Esophagus squamous epithelium (tissue), 5 donors: ENCODE measurements around the gene ARNT2. TPM values are rescaled to one million over a fixed set of nuclear protein-coding genes. Genes with fewer than 3 reads are reported as not detected.

Experiments
- DNase-seq: peaks from one replicate; lab custom pipeline; 2025; lab: John Stamatoyannopoulos, UW
- H3K27ac ChIP-seq, 4 donors: fragments of 200-600 bp; sonication (generic); one replicate each; pipeline ENCODE4 v1.5.1; 2016 to 2019; ENCODE audit warnings: mild to moderate bottlenecking in 1 of 4
- H3K27me3 ChIP-seq, 4 donors: fragments of 200-600 bp; sonication (generic); 1 replicate in 3 of 4; 2 replicates in 1 of 4; pipeline versions ENCODE4 v1.5.1 to v1.6.0; 2017 to 2021; ENCODE audit warnings: antibody characterized with exemption in 1 of 4
- H3K36me3 ChIP-seq, 3 donors: fragments of 200-600 bp; sonication (generic); one replicate each; pipeline ENCODE4 v1.5.1; 2016 to 2019
- H3K4me1 ChIP-seq, 3 donors: fragments of 200-600 bp; sonication (generic); one replicate each; pipeline ENCODE4 v1.5.1; 2017 to 2019
- H3K4me3 ChIP-seq, 4 donors: fragments of 200-600 bp; sonication (generic); 1 replicate in 3 of 4; 2 replicates in 1 of 4; pipeline ENCODE4 v1.5.1; 2016 to 2019; ENCODE audit warnings: mild to moderate bottlenecking in 2 of 4, moderate library complexity in 1 of 4
- H3K9me3 ChIP-seq, 3 donors: fragments of 200-600 bp; sonication (generic); one replicate each; pipeline ENCODE4 v1.5.1; 2016 to 2019
- POLR2A ChIP-seq, 4 donors: fragments of 450-650 bp; IDR thresholded peaks; one replicate each; pipeline ENCODE4 v1.6.1; 2017; ENCODE audit warnings: antibody characterized with exemption in 4 of 4, mild to moderate bottlenecking in 4 of 4, moderate library complexity in 3 of 4
- WGBS, 2 donors: methylation state at CpG; one replicate each; pipeline ENCODE4 v1.1.5; 2018; 5-methylcytosine and 5-hydroxymethylcytosine counted together
- intact Hi-C: fragments of 100-400 bp; cut with DNase I; formaldehyde crosslinking; loops from one replicate; pipeline ENCODE4 v1.15.0; 2022
- total RNA-seq, 4 donors: library from RNA; depleted of rRNA; stranded (reverse); fragments of >200 nt; gene quantifications; one replicate each; pipeline ENCODE4 v1.1.0, GENCODE V29; 2016
- TF ChIP-seq, protein P1 (sequence below), 6 experiments: fragments of 450-650 bp in 4 of 6; fragments of 200-600 bp in 2 of 6; sonication (generic) in 2 of 6; IDR thresholded peaks; one replicate each; pipeline ENCODE4 v1.5.1; 2016 to 2019; ENCODE audit warnings: antibody characterized with exemption in 6 of 6, mild to moderate bottlenecking in 4 of 6, moderate library complexity in 4 of 6
- donor health status: DM: yes; HTN: yes; CAD: no.

The ARNT2 gene
- total RNA-seq, 4 donors from 2014 or later: 0.15 to 5.7 (median 1.7) TPM

DNA sequence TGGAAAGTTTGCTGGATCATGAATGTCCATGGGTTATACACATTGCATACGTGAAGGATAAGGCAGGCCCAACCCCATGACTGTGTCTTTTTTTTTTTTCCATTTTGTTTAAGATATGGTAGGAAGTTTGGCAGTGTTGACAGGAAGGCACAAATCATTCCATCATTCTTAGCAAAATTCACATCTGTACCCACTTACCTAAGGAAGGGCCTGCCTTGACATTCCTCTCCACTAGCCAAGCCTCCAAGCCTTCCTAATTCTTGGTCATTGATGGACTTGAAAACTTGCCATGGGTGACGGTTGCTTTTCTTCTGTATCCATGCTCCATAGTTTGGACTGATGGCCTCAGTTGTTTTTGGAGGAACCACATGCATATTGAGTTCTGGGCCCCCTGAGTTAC lies 54.4 kb downstream of the ARNT2 start:
- Histone ChIP-seq H3K4me1 (peaks cover 0 to 12% (median 10%) of the 10 kb centered on the region in 3 donors), H3K27ac (no peak overlapping the region), H3K36me3 (no peaks in the 10 kb centered on the region), H3K27me3 (peaks cover 0 to 11% (median 0%) of the 10 kb centered on the region in 4 donors), H3K9me3 (no peaks in the 10 kb centered on the region), H3K4me3 (no peak overlapping the region)
- no peak for TF ChIP-seq POLR2A (IDR thresholded peaks at IDR 0.05)
- TF ChIP-seq, protein P1, sequence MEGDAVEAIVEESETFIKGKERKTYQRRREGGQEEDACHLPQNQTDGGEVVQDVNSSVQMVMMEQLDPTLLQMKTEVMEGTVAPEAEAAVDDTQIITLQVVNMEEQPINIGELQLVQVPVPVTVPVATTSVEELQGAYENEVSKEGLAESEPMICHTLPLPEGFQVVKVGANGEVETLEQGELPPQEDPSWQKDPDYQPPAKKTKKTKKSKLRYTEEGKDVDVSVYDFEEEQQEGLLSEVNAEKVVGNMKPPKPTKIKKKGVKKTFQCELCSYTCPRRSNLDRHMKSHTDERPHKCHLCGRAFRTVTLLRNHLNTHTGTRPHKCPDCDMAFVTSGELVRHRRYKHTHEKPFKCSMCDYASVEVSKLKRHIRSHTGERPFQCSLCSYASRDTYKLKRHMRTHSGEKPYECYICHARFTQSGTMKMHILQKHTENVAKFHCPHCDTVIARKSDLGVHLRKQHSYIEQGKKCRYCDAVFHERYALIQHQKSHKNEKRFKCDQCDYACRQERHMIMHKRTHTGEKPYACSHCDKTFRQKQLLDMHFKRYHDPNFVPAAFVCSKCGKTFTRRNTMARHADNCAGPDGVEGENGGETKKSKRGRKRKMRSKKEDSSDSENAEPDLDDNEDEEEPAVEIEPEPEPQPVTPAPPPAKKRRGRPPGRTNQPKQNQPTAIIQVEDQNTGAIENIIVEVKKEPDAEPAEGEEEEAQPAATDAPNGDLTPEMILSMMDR (IDR thresholded peaks at IDR 0.05): no peak
- intact Hi-C loops: loop anchor here (5.0 to 10.0 kb wide), 2 partner anchors 314 to 516 kb away; no protein-coding TSS in a partner anchor
- 80 to 88% methylated on average over 2 of the region's 2 CpGs for WGBS, 2 donors
- no peak for DNase-seq

DNA sequence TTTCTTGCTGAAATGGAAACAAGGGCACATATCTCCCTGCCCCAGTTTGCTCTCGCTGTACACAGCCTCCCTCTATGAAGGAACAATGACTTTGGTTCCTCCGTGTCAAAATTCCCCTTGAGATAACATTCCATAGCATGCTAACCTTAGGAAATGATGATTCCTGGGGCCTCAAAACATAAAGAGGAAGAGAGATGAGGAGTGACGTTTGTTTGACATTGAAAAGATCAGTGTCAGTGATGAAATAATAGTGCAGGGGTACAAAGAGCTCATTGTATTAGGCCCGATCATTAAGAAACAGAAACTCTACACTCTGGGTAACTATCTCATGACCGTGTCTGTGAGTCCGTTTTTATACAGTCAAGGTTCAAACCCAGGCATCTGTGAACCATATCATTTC lies 55.2 kb downstream of the ARNT2 start:
- no peak overlapping the region for H3K27ac ChIP-seq
- intact Hi-C loops: loop anchor here (5.0 to 10.0 kb wide), 2 partner anchors 313 to 515 kb away; no protein-coding TSS in a partner anchor

DNA sequence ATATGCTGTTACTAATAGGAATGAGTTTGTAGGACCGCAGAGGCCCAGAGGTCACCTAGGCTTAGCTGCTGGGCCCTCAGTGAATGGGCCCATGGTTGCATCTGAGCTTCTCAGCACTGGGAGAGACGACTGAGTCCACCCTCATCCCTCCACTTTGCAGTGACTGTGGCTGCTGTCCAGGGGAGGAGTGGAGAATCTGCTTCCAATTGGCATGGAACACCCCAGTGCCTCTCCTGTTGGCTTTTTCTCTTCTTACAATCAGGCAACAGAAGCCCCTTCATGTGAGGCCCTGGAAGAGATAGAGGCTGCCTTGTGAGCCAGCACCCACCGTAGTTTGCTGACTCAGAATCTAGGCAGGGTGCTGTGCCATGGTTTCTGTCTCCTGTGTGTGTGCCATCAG lies 55.6 kb downstream of the ARNT2 start:
- no peak for TF ChIP-seq POLR2A (IDR thresholded peaks at IDR 0.05)
- TF ChIP-seq, protein P1 (IDR thresholded peaks at IDR 0.05): no peak
- no peak for DNase-seq
- no peaks in the 10 kb centered on the region for H3K36me3 ChIP-seq
- no peak overlapping the region for H3K4me3 ChIP-seq
- H3K27me3 ChIP-seq: peaks cover 0 to 11% (median 0%) of the 10 kb centered on the region in 4 donors
- H3K27ac ChIP-seq: no peak overlapping the region
- peaks cover 0 to 12% (median 10%) of the 10 kb centered on the region in 3 donors for H3K4me1 ChIP-seq
- intact Hi-C loops: loop anchor here (5.0 to 10.0 kb wide), 3 partner anchors 105 to 515 kb away; no protein-coding TSS in a partner anchor
- 68 to 86% methylated on average over 3 of the region's 3 CpGs for WGBS, 2 donors
- H3K9me3 ChIP-seq: no peaks in the 10 kb centered on the region

More for the DNA sequence above, 55.2 kb downstream of the ARNT2 start:
- H3K9me3 ChIP-seq: no peaks in the 10 kb centered on the region
- H3K27me3 ChIP-seq: peaks cover 0 to 11% (median 0%) of the 10 kb centered on the region in 4 donors
- no peak overlapping the region for H3K4me3 ChIP-seq
- H3K4me1 ChIP-seq: peaks cover 0 to 12% (median 10%) of the 10 kb centered on the region in 3 donors
- TF ChIP-seq, protein P1 (IDR thresholded peaks at IDR 0.05): no peak
- H3K36me3 ChIP-seq: no peaks in the 10 kb centered on the region
- 47 to 68% methylated on average over 6 of the region's 6 CpGs for WGBS, 2 donors
- no peak for DNase-seq

DNA sequence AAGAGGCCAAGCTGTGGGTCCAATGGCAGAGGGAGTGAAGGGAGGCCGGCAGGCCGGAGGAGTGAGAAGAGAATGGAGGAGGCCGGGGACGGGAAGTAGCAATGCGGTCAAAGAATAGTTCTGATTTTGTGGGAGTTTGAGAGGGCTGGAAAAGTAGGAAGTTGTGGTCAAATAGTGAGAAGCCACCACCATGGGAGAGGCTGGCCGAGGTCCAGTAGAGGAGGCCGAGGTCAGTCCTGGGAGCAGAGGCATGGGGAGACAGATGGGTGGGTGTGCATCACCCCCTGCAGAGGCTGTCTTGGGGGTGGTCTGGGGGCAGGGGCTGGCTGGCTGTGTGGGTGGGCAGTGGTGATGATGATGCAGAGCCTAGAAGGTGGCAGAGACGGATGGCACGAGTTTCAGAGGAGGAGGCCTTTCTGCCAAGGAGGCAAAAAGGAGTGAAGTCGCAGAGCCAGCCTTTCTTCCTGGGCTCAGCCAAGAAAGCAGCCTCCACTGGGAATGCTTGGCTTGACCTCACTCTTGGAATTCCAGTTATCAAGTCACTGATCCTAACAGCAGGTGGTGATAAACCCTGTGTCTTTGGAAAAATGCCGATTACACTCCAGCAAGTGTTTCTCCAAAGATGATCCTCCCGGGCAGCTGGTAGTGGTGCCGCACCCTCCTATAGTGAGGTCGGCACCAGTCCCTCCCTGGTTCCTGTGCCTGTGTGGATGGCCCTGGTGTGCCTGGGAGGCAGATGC lies 57.3 kb downstream of the ARNT2 start:
- intact Hi-C loops: loop anchor here (10.0 kb wide), 1 partner anchor 103 kb away; no protein-coding TSS in a partner anchor
- 78 to 83% methylated on average over 10 to 14 of the region's 14 CpGs for WGBS, 2 donors
- Histone ChIP-seq H3K27ac (no peak overlapping the region), H3K9me3 (no peaks in the 10 kb centered on the region), H3K36me3 (no peaks in the 10 kb centered on the region), H3K4me3 (no peak overlapping the region), H3K4me1 (no peaks in the 10 kb centered on the region), H3K27me3 (peaks cover 0 to 12% (median 0%) of the 10 kb centered on the region in 4 donors)
- no peak for DNase-seq
- no peak for TF ChIP-seq POLR2A (IDR thresholded peaks at IDR 0.05)
- TF ChIP-seq, protein P1 (IDR thresholded peaks at IDR 0.05): no peak

DNA sequence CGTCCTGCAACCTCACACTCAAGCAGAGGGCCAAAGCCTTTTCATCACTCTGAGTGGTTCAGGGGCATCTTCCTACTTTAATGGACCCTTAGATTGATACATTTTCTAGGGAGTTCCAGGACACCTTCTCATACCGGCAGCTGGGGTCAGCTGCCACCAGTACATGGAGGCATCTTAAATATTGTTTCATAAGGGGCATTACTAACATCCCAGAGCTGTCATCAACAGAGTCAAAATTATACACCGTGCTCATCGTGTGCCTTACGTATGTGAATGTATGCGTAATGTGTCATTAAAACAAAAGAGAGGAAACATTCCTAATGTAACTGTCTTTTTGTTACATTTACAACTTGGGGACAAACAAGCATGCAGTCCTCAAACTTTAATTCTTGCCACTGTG lies 57.9 kb downstream of the ARNT2 start:
- H3K4me1 ChIP-seq: no peaks in the 10 kb centered on the region
- intact Hi-C loops: loop anchor here (10.0 kb wide), 1 partner anchor 103 kb away; no protein-coding TSS in a partner anchor
- H3K9me3 ChIP-seq: no peaks in the 10 kb centered on the region
- TF ChIP-seq, protein P1 (IDR thresholded peaks at IDR 0.05): no peak
- no peak for TF ChIP-seq POLR2A (IDR thresholded peaks at IDR 0.05)
- DNase-seq: no peak
- no peak overlapping the region for H3K27ac ChIP-seq
- H3K4me3 ChIP-seq: no peak overlapping the region
- WGBS, 2 donors: 86 to 91% methylated on average over 6 of the region's 6 CpGs
- peaks cover 0 to 9% (median 0%) of the 10 kb centered on the region in 4 donors for H3K27me3 ChIP-seq
- no peaks in the 10 kb centered on the region for H3K36me3 ChIP-seq
